K562 (cell line): Measurements from ENCODE around the gene NTM. TPM values are rescaled to one million over a fixed set of nuclear protein-coding genes. Genes with fewer than 3 reads are reported as not detected.

ENCODE experiments used
- ATAC-seq: fragments of 200-7000 bp; cut with Tn5 transposase; 3 replicates; pipeline ENCODE4 v1.9.1; 2020; ENCODE audit warnings: moderate library complexity
- BruUV-seq: library from RNA; stranded (reverse); fragments of 400-500 nt; replicated peaks from 2 replicates; lab custom pipeline; 2021; lab: Mats Ljungman, UMichigan
- CTCF ChIA-PET: fragments of 300-600 bp; formaldehyde crosslinking; extraction: SDS; loops from one replicate; lab custom pipeline; 2021; ENCODE audit warnings: low intra/inter-chr PET ratio; lab: Yijun Ruan, JAX
- POLR2A ChIA-PET: fragments of 300-600, 350-650 bp; sonication (Branson Sonifier 250); formaldehyde crosslinking; extraction: SDS; loops from one replicate; lab custom pipeline; 2021; ENCODE audit warnings: antibody characterized with exemption, inconsistent platforms; lab: Yijun Ruan, JAX
- DNase-seq, 4 experiments: peaks; one replicate each; pipeline versions ENCODE4 v3.0.0 to v3.0.0-alpha.2; 2011 to 2018; ENCODE audit warnings: low spot score in 3 of 4, mixed read lengths in 3 of 4; ENCODE audit errors: extremely low read depth in 1 of 4
- FAIRE-seq: peaks from 2 replicates; lab custom pipeline; 2011; peaks lifted over from hg19 to GRCh38; lab: Jason Lieb, UNC
- H2AFZ ChIP-seq: 2 replicates; pipeline ENCODE4 v1.6.0; 2011; ENCODE audit warnings: low read depth, low read length, control low read depth, inconsistent platforms
- H3K27ac ChIP-seq: fragments of 200-600 bp; 3 replicates; pipeline ENCODE4 v1.8.0; 2011; ENCODE audit warnings: low read depth, mild to moderate bottlenecking, control low read depth, inconsistent platforms, low read length, moderate library complexity, mixed read lengths; ENCODE audit errors: extremely low read depth
- H3K27me3 ChIP-seq, 2 experiments: fragments of 300-600 bp in 1 of 2; 2 replicates in 1 of 2; 3 replicates in 1 of 2; pipeline versions ENCODE4 v1.6.0 to v1.8.0; 2011; ENCODE audit warnings: inconsistent platforms in 2 of 2, low read length in 2 of 2, mild to moderate bottlenecking in 1 of 2, mixed read lengths in 1 of 2, moderate library complexity in 1 of 2; ENCODE audit not compliant: control insufficient read depth in 2 of 2, insufficient read depth in 2 of 2
- H3K36me3 ChIP-seq: fragments of 300-600 bp; 3 replicates; pipeline ENCODE4 v1.8.0; 2011; ENCODE audit warnings: mild to moderate bottlenecking, low read length, inconsistent platforms; ENCODE audit not compliant: control insufficient read depth, insufficient read depth
- H3K4me1 ChIP-seq, 2 experiments: fragments of 200-600 bp in 1 of 2; replicated peaks in 1 of 2; 2 replicates in 1 of 2; 3 replicates in 1 of 2; pipeline versions ENCODE4 v1.5.1 to v1.8.0; 2011; ENCODE audit warnings: inconsistent platforms in 2 of 2, low read length in 2 of 2, mild to moderate bottlenecking in 1 of 2, mixed read lengths in 1 of 2, moderate library complexity in 1 of 2; ENCODE audit not compliant: control insufficient read depth in 2 of 2, insufficient read depth in 2 of 2
- H3K4me2 ChIP-seq: 2 replicates; pipeline ENCODE4 v1.6.1; 2011; ENCODE audit warnings: low read length, control low read depth, inconsistent platforms, mixed read lengths; ENCODE audit not compliant: insufficient read depth
- H3K4me3 ChIP-seq: fragments of 200-600 bp; sonication (generic), shearing (Covaris generic); 2 replicates; pipeline ENCODE4 v1.5.1; 2016; ENCODE audit warnings: control low read depth, inconsistent platforms
- H3K79me2 ChIP-seq: fragments of 200-600 bp; 3 replicates; pipeline ENCODE4 v1.8.0; 2011; ENCODE audit warnings: low read length, inconsistent platforms; ENCODE audit not compliant: control insufficient read depth, insufficient read depth
- H3K9ac ChIP-seq, 2 experiments: 2 replicates each; pipeline versions ENCODE4 v1.6.0 to v1.6.1; 2011; ENCODE audit warnings: low read depth in 2 of 2, low read length in 2 of 2, control low read depth in 1 of 2, inconsistent platforms in 1 of 2, mild to moderate bottlenecking in 1 of 2, mixed read lengths in 1 of 2; ENCODE audit not compliant: insufficient read depth in 1 of 2
- H3K9me1 ChIP-seq: one replicate; pipeline ENCODE4 v1.6.0; 2011; ENCODE audit warnings: inconsistent platforms, mild to moderate bottlenecking, low read length, moderate library complexity; ENCODE audit not compliant: control insufficient read depth, insufficient read depth
- H3K9me3 ChIP-seq: replicated peaks from 2 replicates; pipeline ENCODE4 v1.5.1; 2011; ENCODE audit warnings: low read depth, low read length, inconsistent platforms; ENCODE audit not compliant: control insufficient read depth, insufficient read depth
- H4K20me1 ChIP-seq: replicated peaks from 2 replicates; pipeline ENCODE4 v1.6.1; 2011; ENCODE audit warnings: low read length, inconsistent platforms, mixed read lengths; ENCODE audit not compliant: control insufficient read depth, insufficient read depth
- CBX2 ChIP-seq: fragments of 200-600 bp; sonication (generic); IDR thresholded peaks from one replicate; pipeline ENCODE4 v1.6.1; 2012; ENCODE audit warnings: mild to moderate bottlenecking, low read length, inconsistent platforms; ENCODE audit not compliant: insufficient read depth, poor library complexity, severe bottlenecking
- ELK1 ChIP-seq: sonication (generic); formaldehyde crosslinking; IDR thresholded peaks from 2 replicates; pipeline ENCODE4 v1.8.1; 2022; ENCODE audit warnings: missing genetic modification reagents
- ELK3 ChIP-seq: fragments of 450-650 bp; formaldehyde crosslinking; IDR thresholded peaks from 2 replicates; pipeline ENCODE4 v1.4.0; 2020; ENCODE audit warnings: mild to moderate bottlenecking
- ESRRB ChIP-seq: fragments of 250-450 bp; sonication (Bioruptor Pico); IDR thresholded peaks from 2 replicates; pipeline ENCODE4 v1.5.0; 2020; ENCODE audit warnings: mild to moderate bottlenecking, moderate library complexity, borderline replicate concordance
- KDM2B ChIP-seq: fragments of 250-450 bp; sonication (Bioruptor Pico); IDR thresholded peaks from 2 replicates; pipeline ENCODE4 v1.8.0; 2021; ENCODE audit warnings: mild to moderate bottlenecking, moderate library complexity
- MTA1 ChIP-seq: fragments of 450-650 bp; IDR thresholded peaks from 2 replicates; pipeline ENCODE4 v1.6.1; 2017; ENCODE audit warnings: borderline replicate concordance
- PHTF2 ChIP-seq: fragments of 250-450 bp; sonication (Bioruptor Pico); IDR thresholded peaks from 2 replicates; pipeline ENCODE4 v1.5.0; 2021; ENCODE audit warnings: mild to moderate bottlenecking
- PRDM10 ChIP-seq: fragments of 450-650 bp; IDR thresholded peaks from 2 replicates; pipeline ENCODE4 v1.6.1; 2018; ENCODE audit not compliant: partially characterized antibody
- ZBTB1 ChIP-seq: sonication (generic); formaldehyde crosslinking; IDR thresholded peaks from 2 replicates; pipeline ENCODE4 v1.8.1; 2023; ENCODE audit warnings: missing genetic modification reagents, low read depth, mild to moderate bottlenecking, borderline replicate concordance
- ZNF263 ChIP-seq: sonication (generic); formaldehyde crosslinking; IDR thresholded peaks from 2 replicates; pipeline ENCODE4 v1.8.0; 2022; ENCODE audit warnings: mild to moderate bottlenecking, missing genetic modification reagents, borderline replicate concordance
- WGBS: fragments of 100-300 bp; shearing (Covaris generic); methylation state at CpG from one replicate; pipeline ENCODE4 v1.1.6; 2016; ENCODE audit warnings: low coverage, mixed read lengths; ENCODE audit not compliant: insufficient coverage; ENCODE audit errors: missing lambda C conversion rate; 5-methylcytosine and 5-hydroxymethylcytosine counted together
- in situ Hi-C: fragments of 300-500 bp; cut with MboI; formaldehyde crosslinking; loops from 4 replicates; pipeline ENCODE4 v1.15.0; 2018; ENCODE audit warnings: inconsistent platforms, mixed read lengths
- intact Hi-C: fragments of 100-400 bp; cut with micrococcal nuclease; formaldehyde crosslinking; loops from 2 replicates; pipeline ENCODE4 v1.14.2; 2022
- polyA plus RNA-seq, 8 experiments: library from polyadenylated mRNA; depleted of rRNA in 4 of 8; stranded (reverse) in 5 of 8; unstranded in 3 of 8; fragments of >200 nt; fragmentation: Nextera tagmentation in 2 of 8; fragmentation: Illumina TruSeq in 1 of 8; extraction: Ambion mirVana in 2 of 8; extraction: Trizol in 1 of 8; gene quantifications; 2 replicates each; pipeline versions ENCODE4 v1.2.1 to v1.2.3, GENCODE V29; 2011 to 2014; ENCODE audit warnings: inconsistent platforms in 1 of 8, missing spikeins in 1 of 8
- total RNA-seq, 7 experiments: library from RNA; depleted of rRNA in 6 of 7; stranded (reverse); fragments of >200 nt in 6 of 7; fragmentation: Illumina TruSeq in 2 of 7; extraction: Trizol in 2 of 7; gene quantifications; 2 replicates each; pipeline versions ENCODE4 v1.2.1 to v1.2.3, GENCODE V29; 2011 to 2021; ENCODE audit warnings: low replicate concordance in 1 of 7

NTM gene
- total and polyA plus RNA-seq, 9 of the 15 experiments (the other 6 are each of a cell fraction or from before 2014, with no cell fraction given): not detected

GRCh38 chr11:131326829-131327228 is 43.6 kb upstream of the NTM start:
- no peaks in the 10 kb centered on the region for H3K4me1 ChIP-seq
- in situ Hi-C loops (no loop called here), intact Hi-C loops (no loop called here)
- H3K36me3 ChIP-seq: no peaks in the 10 kb centered on the region
- H3K4me3 ChIP-seq: no peak overlapping the region
- POLR2A ChIA-PET: no interaction called here
- H3K9me3 ChIP-seq: no peaks in the 10 kb centered on the region
- 0% methylated on average over 4 of the region's 4 CpGs for WGBS
- H3K9me1 ChIP-seq: no peaks in the 10 kb centered on the region
- no peaks in the 10 kb centered on the region for H3K27me3 ChIP-seq
- TF ChIP-seq ZNF263 (CRISPR knock-in tag) (no peak), ELK1 (CRISPR knock-in tag) (no peak), KDM2B (no peak), MTA1 (no peak), ZBTB1 (CRISPR knock-in tag) (no peak), PHTF2 (CRISPR knock-in tag) (no peak), PRDM10 (no peak), CBX2 (no peak), ELK3 (CRISPR knock-in tag) (no peak), ESRRB (CRISPR knock-in tag) (no peak)
- H3K9ac ChIP-seq: no peak overlapping the region
- FAIRE-seq (no peak), ATAC-seq (no peak), DNase-seq (no peak)
- H3K4me2 ChIP-seq: no peak overlapping the region
- H2AFZ ChIP-seq: no peak overlapping the region
- CTCF ChIA-PET: no interaction called here
- no TSS peak for BruUV-seq
- no peaks in the 10 kb centered on the region for H4K20me1 ChIP-seq
- no peaks in the 10 kb centered on the region for H3K79me2 ChIP-seq
- H3K27ac ChIP-seq: no peak overlapping the region
